DND-41 (cell line): Measurements from ENCODE around the gene KRT79.

ENCODE experiments used
- ATAC-seq: fragments of 200-7000 bp; cut with Tn5 transposase; 3 replicates; pipeline ENCODE4 v1.9.1; 2021; ENCODE audit warnings: low read depth; ENCODE audit not compliant: insufficient read depth
- DNase-seq: peaks from one replicate; pipeline ENCODE4 v3.0.0-alpha.2; 2020
- H2AFZ ChIP-seq: 2 replicates; pipeline ENCODE4 v1.6.0; 2012; ENCODE audit warnings: low read depth, low read length
- H3K27ac ChIP-seq: 2 replicates; pipeline ENCODE4 v1.5.1; 2012; ENCODE audit warnings: low read length, inconsistent platforms
- H3K27me3 ChIP-seq: fragments of 200-600 bp; sonication (generic); 2 replicates; pipeline ENCODE4 v1.6.0; 2012; ENCODE audit warnings: low read length, mild to moderate bottlenecking, inconsistent platforms; ENCODE audit not compliant: insufficient read depth, poor library complexity
- H3K36me3 ChIP-seq: 2 replicates; pipeline ENCODE4 v1.5.1; 2012; ENCODE audit warnings: low read length, inconsistent platforms; ENCODE audit not compliant: insufficient read depth
- H3K4me1 ChIP-seq: 2 replicates; pipeline ENCODE4 v1.5.1; 2012; ENCODE audit warnings: mild to moderate bottlenecking, low read length; ENCODE audit not compliant: insufficient read depth
- H3K4me2 ChIP-seq: 2 replicates; pipeline ENCODE4 v1.6.0; 2012; ENCODE audit warnings: mild to moderate bottlenecking, moderate library complexity, low read length, inconsistent platforms; ENCODE audit not compliant: insufficient read depth
- H3K4me3 ChIP-seq, 2 experiments: fragments of 200-600 bp in 1 of 2; shearing (Covaris generic) in 1 of 2; 2 replicates each; pipeline ENCODE4 v1.5.1; 2012 to 2016; ENCODE audit warnings: inconsistent platforms in 2 of 2, low read length in 2 of 2, mild to moderate bottlenecking in 2 of 2, low read depth in 1 of 2, moderate library complexity in 1 of 2
- H3K79me2 ChIP-seq: 2 replicates; pipeline ENCODE4 v1.6.0; 2012; ENCODE audit warnings: low read length, inconsistent platforms; ENCODE audit not compliant: insufficient read depth
- H3K9ac ChIP-seq: 2 replicates; pipeline ENCODE4 v1.6.0; 2012; ENCODE audit warnings: low read depth, mild to moderate bottlenecking, inconsistent platforms, low read length, moderate library complexity
- H3K9me3 ChIP-seq: 2 replicates; pipeline ENCODE4 v1.5.1; 2012; ENCODE audit warnings: low read length, moderate library complexity, mild to moderate bottlenecking, inconsistent platforms; ENCODE audit not compliant: insufficient read depth, severe bottlenecking
- H4K20me1 ChIP-seq: 2 replicates; pipeline ENCODE4 v1.6.0; 2012; ENCODE audit warnings: low read length; ENCODE audit not compliant: insufficient read depth
- CTCF ChIP-seq: IDR thresholded peaks from 2 replicates; pipeline ENCODE4 v1.5.1; 2012; ENCODE audit warnings: borderline replicate concordance, low read length, moderate library complexity, mild to moderate bottlenecking; ENCODE audit not compliant: poor library complexity, severe bottlenecking; ENCODE audit errors: extremely low read depth
- EZH2 ChIP-seq: IDR thresholded peaks from 3 replicates; pipeline ENCODE4 v1.6.1; 2012; ENCODE audit warnings: borderline replicate concordance, low read depth, mild to moderate bottlenecking, moderate library complexity, low read length, inconsistent platforms; ENCODE audit not compliant: severe bottlenecking

Gene KRT79

DNA sequence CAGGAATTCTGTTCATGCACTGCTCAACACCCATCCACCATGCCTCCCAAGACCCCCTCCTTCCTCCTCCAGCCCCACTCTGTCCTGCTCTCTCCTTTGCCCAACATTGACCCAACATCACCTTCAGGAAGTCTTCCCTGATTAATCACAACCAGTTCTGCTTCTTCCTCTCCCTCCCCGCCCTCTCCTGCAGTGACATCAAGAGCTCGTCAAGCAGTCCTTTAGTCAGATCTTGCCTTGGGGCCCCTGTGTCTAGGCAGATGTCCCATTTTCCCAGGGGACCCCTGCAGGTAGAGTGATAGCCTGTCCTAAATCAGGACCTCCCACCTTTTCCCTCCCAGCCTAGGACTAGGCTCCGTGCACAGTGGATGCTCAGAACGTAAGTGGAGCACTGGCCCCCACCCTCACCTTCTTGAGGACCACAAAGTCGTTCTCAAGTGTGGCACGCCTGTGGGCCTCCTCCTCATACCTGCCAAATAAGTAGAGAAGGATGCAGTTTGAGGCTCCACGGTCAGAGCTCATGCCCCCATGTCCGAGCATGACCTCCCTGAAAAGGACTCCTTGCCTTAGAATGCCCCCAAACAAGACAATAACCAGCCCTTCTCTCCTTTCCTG lies 12.4 kb upstream of the KRT79 start:
- H3K4me2 ChIP-seq: no peak overlapping the region
- no peak overlapping the region for H3K9ac ChIP-seq

GRCh38 chr12:52845946-52846345 lies 11.8 kb upstream of the KRT79 start:
- no peak overlapping the region for H3K9ac ChIP-seq
- no peak for DNase-seq
- no peaks in the 10 kb centered on the region for H3K4me1 ChIP-seq
- H3K27me3 ChIP-seq: no peaks in the 10 kb centered on the region
- ATAC-seq: no peak
- no peak overlapping the region for H3K4me2 ChIP-seq
- no peak overlapping the region for H3K27ac ChIP-seq
- H3K79me2 ChIP-seq: no peaks in the 10 kb centered on the region
- H3K36me3 ChIP-seq: no peaks in the 10 kb centered on the region
- H2AFZ ChIP-seq: no peak overlapping the region
- no peak for TF ChIP-seq EZH2
- no peak for TF ChIP-seq CTCF
- H3K9me3 ChIP-seq: no peaks in the 10 kb centered on the region
- no peaks in the 10 kb centered on the region for H4K20me1 ChIP-seq
- no peak overlapping the region for H3K4me3 ChIP-seq

More for the DNA sequence above, 12.4 kb upstream of the KRT79 start:
- no peak overlapping the region for H3K27ac ChIP-seq
- no peak overlapping the region for H2AFZ ChIP-seq
- H3K36me3 ChIP-seq: no peaks in the 10 kb centered on the region
- no peaks in the 10 kb centered on the region for H3K9me3 ChIP-seq
- H4K20me1 ChIP-seq: no peaks in the 10 kb centered on the region
- no peaks in the 10 kb centered on the region for H3K27me3 ChIP-seq
- H3K4me1 ChIP-seq: no peaks in the 10 kb centered on the region
- H3K4me3 ChIP-seq: no peak overlapping the region
- ATAC-seq (no peak), DNase-seq (no peak)
- TF ChIP-seq EZH2 (no peak), CTCF (no peak)
- H3K79me2 ChIP-seq: no peaks in the 10 kb centered on the region

DNA sequence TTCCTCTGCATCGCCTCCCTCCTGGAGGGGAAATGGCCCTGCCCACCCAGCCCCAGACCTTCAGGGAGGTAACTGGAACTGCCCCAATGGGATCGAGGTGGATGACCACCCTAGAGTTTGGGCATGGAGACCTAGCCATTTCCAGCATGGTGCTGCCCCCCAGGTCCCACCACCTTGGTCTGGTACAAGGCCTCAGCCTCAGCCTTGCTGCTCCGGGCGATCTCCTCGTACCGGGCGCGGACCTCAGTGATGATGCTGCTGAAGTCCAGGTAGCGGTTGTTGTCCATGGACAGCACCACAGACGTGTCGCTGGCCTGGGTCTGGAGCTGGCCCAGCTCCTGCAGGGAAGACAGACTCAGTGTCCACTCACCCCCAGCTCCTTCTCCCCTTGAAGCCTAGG lies 10.3 kb upstream of the KRT79 start:
- TF ChIP-seq EZH2: no peak
- TF ChIP-seq CTCF: no peak
- H3K4me2 ChIP-seq: no peak overlapping the region
- H3K9me3 ChIP-seq: no peaks in the 10 kb centered on the region
- H2AFZ ChIP-seq: no peak overlapping the region
- DNase-seq (no peak), ATAC-seq (no peak)
- H3K9ac ChIP-seq: no peak overlapping the region
- H3K27ac ChIP-seq: no peak overlapping the region
- H3K36me3 ChIP-seq: no peaks in the 10 kb centered on the region
- H3K4me3 ChIP-seq: no peak overlapping the region
- no peaks in the 10 kb centered on the region for H3K4me1 ChIP-seq
- H4K20me1 ChIP-seq: no peaks in the 10 kb centered on the region
- no peaks in the 10 kb centered on the region for H3K27me3 ChIP-seq
- no peaks in the 10 kb centered on the region for H3K79me2 ChIP-seq
